Fibroblast of lung (primary cell): ENCODE results near the gene TRAM2. TPM values are rescaled to one million over a fixed set of nuclear protein-coding genes. Genes with fewer than 3 reads are reported as not detected.

ENCODE experiments used
- DNase-seq, 2 donors: peaks; one replicate each; pipeline versions ENCODE4 v3.0.0 to v3.0.0-alpha.2; 2010; ENCODE audit warnings: low read depth in 2 of 2
- H2AFZ ChIP-seq: 2 replicates; pipeline ENCODE4 v1.5.1; 2012; ENCODE audit warnings: low read length, control low read depth, inconsistent platforms
- H3K27ac ChIP-seq: 2 replicates; pipeline ENCODE4 v1.5.1; 2011; ENCODE audit warnings: low read length, control low read depth; ENCODE audit not compliant: insufficient read depth
- H3K27me3 ChIP-seq: 2 replicates; pipeline ENCODE4 v1.5.1; 2011; ENCODE audit warnings: mild to moderate bottlenecking, low read length; ENCODE audit not compliant: control insufficient read depth, insufficient read depth
- H3K36me3 ChIP-seq: 2 replicates; pipeline ENCODE4 v1.5.1; 2011; ENCODE audit warnings: low read length; ENCODE audit not compliant: control insufficient read depth, insufficient read depth
- H3K4me1 ChIP-seq: 2 replicates; pipeline ENCODE4 v1.5.1; 2011; ENCODE audit warnings: low read length; ENCODE audit not compliant: control insufficient read depth, insufficient read depth; ENCODE audit errors: extremely low read depth
- H3K4me2 ChIP-seq: 2 replicates; pipeline ENCODE4 v1.5.1; 2011; ENCODE audit warnings: low read length, control low read depth; ENCODE audit not compliant: insufficient read depth; ENCODE audit errors: extremely low read depth
- H3K4me3 ChIP-seq, 4 experiments: fragments of 200-600 bp in 1 of 4; sonication (generic) in 1 of 4; replicated peaks in 1 of 4; 2 replicates each; pipeline ENCODE4 v1.5.1; 2011 to 2016; ENCODE audit warnings: low read length in 4 of 4, low read depth in 3 of 4, mild to moderate bottlenecking in 3 of 4, control low read depth in 2 of 4, inconsistent platforms in 1 of 4, mixed read lengths in 1 of 4; ENCODE audit not compliant: insufficient read depth in 1 of 4; ENCODE audit errors: control extremely low read depth in 1 of 4
- H3K79me2 ChIP-seq: 2 replicates; pipeline ENCODE4 v1.5.1; 2012; ENCODE audit warnings: mild to moderate bottlenecking, low read length, inconsistent platforms; ENCODE audit not compliant: control insufficient read depth, insufficient read depth
- H3K9ac ChIP-seq: 2 replicates; pipeline ENCODE4 v1.5.1; 2011; ENCODE audit warnings: mild to moderate bottlenecking, low read length, control low read depth; ENCODE audit not compliant: insufficient read depth
- H3K9me3 ChIP-seq: 2 replicates; pipeline ENCODE4 v1.5.1; 2012; ENCODE audit warnings: low read depth, low read length; ENCODE audit not compliant: control insufficient read depth, insufficient read depth
- H4K20me1 ChIP-seq: 2 replicates; pipeline ENCODE4 v1.5.1; 2011; ENCODE audit warnings: low read length; ENCODE audit not compliant: control insufficient read depth, insufficient read depth; ENCODE audit errors: extremely low read depth
- CTCF ChIP-seq, 2 donors: IDR thresholded peaks in 1 of 2; conservative IDR thresholded peaks in 1 of 2; 1 replicate in 1 of 2; 2 replicates in 1 of 2; pipeline ENCODE4 v1.5.1; 2011 to 2012; ENCODE audit warnings: low read length in 2 of 2, control low read depth in 1 of 2, inconsistent platforms in 1 of 2, low read depth in 1 of 2, mild to moderate bottlenecking in 1 of 2
- EZH2 ChIP-seq: IDR thresholded peaks from 2 replicates; pipeline ENCODE4 v1.5.1; 2012; ENCODE audit warnings: low read length, control low read depth, mild to moderate bottlenecking; ENCODE audit errors: missing control alignments
- polyA plus RNA-seq, 2 donors: library from polyadenylated mRNA; depleted of rRNA in 1 of 2; stranded (reverse) in 1 of 2; unstranded in 1 of 2; fragments of >200 nt; gene quantifications; 2 replicates each; pipeline ENCODE4 v1.2.1, GENCODE V29; 2011 to 2012; ENCODE audit warnings: missing spikeins in 1 of 2
- total RNA-seq: library from RNA; depleted of rRNA; stranded (reverse); fragments of >200 nt; gene quantifications from 2 replicates; pipeline ENCODE4 v1.2.1, GENCODE V29; 2014

TRAM2 gene
- total and polyA plus RNA-seq, 2 donors (not counting 1 experiment from before 2014, with no cell fraction given): 131 to 252 TPM

- H3K4me1 ChIP-seq: peaks cover 73% of the 10 kb centered on the region
- peak overlapping the region; percentile 73 for H3K27ac ChIP-seq
- peak overlapping the region; percentile 27 for H3K4me2 ChIP-seq
- H3K9me3 ChIP-seq: no peaks in the 10 kb centered on the region
- no peak for DNase-seq
- no peaks in the 10 kb centered on the region for H3K27me3 ChIP-seq
- H3K36me3 ChIP-seq: peaks cover 6% of the 10 kb centered on the region
- no peak overlapping the region for H3K4me3 ChIP-seq
- peaks cover 93% of the 10 kb centered on the region for H3K79me2 ChIP-seq
- H3K9ac ChIP-seq: no peak overlapping the region
- no peaks in the 10 kb centered on the region for H4K20me1 ChIP-seq
- no peak for TF ChIP-seq EZH2
- TF ChIP-seq CTCF (conservative IDR thresholded peaks at IDR 0.05 in 1 of 2, IDR thresholded peaks at IDR 0.05 in 1 of 2; ENCODE audit: low read depth in 1 of 2, low read length in 2 of 2): no peak
- no peak overlapping the region for H2AFZ ChIP-seq
Measured at GRCh38 chr6:52541135-52541534, 35.7 kb downstream of the TRAM2 start.

GRCh38 chr6:52540286-52540902 lies 36.5 kb downstream of the TRAM2 start:
- TF ChIP-seq EZH2: no peak
- no peak for TF ChIP-seq CTCF (conservative IDR thresholded peaks at IDR 0.05 in 1 of 2, IDR thresholded peaks at IDR 0.05 in 1 of 2; ENCODE audit: low read depth in 1 of 2, low read length in 2 of 2)
- Histone ChIP-seq H2AFZ (no peak overlapping the region), H3K9ac (no peak overlapping the region), H3K27ac (peak overlapping the region; percentile 73), H3K9me3 (no peaks in the 10 kb centered on the region), H3K4me3 (peak overlapping the region in 1 of 4 experiments; percentile 8), H3K27me3 (no peaks in the 10 kb centered on the region), H3K36me3 (peaks cover 2% of the 10 kb centered on the region), H4K20me1 (no peaks in the 10 kb centered on the region), H3K4me1 (peaks cover 66% of the 10 kb centered on the region), H3K79me2 (peaks cover 92% of the 10 kb centered on the region), H3K4me2 (peak overlapping the region; percentile 55)
- DNase-seq: peak in 1 of 2 donors; percentile 88

- Histone ChIP-seq H3K36me3 (peaks cover 8% of the 10 kb centered on the region), H3K27ac (peak overlapping the region; percentile 73), H2AFZ (no peak overlapping the region), H3K4me1 (peaks cover 59% of the 10 kb centered on the region), H3K27me3 (no peaks in the 10 kb centered on the region), H3K4me3 (no peak overlapping the region), H3K79me2 (peaks cover 90% of the 10 kb centered on the region), H4K20me1 (no peaks in the 10 kb centered on the region), H3K4me2 (peak overlapping the region; percentile 55), H3K9ac (no peak overlapping the region), H3K9me3 (no peaks in the 10 kb centered on the region)
- TF ChIP-seq EZH2 (no peak), CTCF (conservative IDR thresholded peaks at IDR 0.05 in 1 of 2, IDR thresholded peaks at IDR 0.05 in 1 of 2; ENCODE audit: low read depth in 1 of 2, low read length in 2 of 2) (no peak)
- peak in 1 of 2 donors; percentile 88 for DNase-seq
Measured at GRCh38 chr6:52539607-52540006, 37.3 kb downstream of the TRAM2 start.
